ENCODE measurements around the gene KLHDC9. TPM values are rescaled to one million over a fixed set of nuclear protein-coding genes. Genes with fewer than 3 reads are reported as not detected.
A peak's percentile ranks its signal among the peaks of the same experiment; 100 is the strongest.

The KLHDC9 gene
- total RNA-seq, 1 donor from 2014 or later = 14.3 TPM

DNA sequence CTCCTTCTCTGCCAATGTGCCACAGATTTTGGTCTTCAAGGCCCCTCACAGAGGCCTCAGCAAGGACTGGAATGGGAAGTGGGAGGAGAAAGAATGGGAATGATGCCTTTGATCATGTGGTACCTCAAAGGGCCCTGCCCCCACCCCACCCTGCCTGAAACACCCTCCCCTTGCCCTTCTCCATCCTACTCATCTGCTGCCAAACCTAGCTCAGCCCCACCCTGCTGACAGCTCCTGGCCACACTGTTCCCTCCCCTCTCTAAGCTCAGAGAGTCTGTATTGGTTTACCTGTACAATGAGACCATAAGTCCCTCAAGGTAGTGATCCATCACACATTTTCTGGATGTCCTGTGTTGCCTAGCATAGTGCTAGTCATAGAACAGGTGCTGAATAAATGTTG, 21.8 kb upstream of the KLHDC9 start:
- no peak for DNase-seq (ENCODE audit: low spot score)

DNA sequence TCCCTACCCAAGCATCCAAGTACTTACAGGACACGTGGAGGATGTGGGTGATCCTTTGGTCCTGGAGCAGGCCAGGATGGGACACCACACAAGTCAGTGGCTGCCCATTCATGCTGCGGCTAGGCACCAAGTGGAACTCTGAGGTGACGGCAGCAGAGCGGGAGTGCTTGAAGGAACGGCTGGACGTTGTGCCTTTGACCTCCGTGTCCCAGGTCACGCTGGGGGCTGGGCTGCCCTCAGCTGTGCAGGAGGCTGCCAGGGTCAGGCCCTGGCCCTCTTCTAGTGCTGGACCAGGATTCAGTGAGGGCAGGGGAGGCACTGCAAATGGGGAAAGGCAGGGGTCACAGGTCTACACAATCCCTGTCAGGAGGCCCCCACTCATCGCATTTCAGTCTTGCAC, 20.7 kb upstream of the KLHDC9 start:
- DNase-seq (ENCODE audit: low spot score) = no peak

GRCh38 chr1:161079436-161080110, 18.6 kb upstream of the KLHDC9 start:
- no peak for DNase-seq (ENCODE audit: low spot score)

DNA sequence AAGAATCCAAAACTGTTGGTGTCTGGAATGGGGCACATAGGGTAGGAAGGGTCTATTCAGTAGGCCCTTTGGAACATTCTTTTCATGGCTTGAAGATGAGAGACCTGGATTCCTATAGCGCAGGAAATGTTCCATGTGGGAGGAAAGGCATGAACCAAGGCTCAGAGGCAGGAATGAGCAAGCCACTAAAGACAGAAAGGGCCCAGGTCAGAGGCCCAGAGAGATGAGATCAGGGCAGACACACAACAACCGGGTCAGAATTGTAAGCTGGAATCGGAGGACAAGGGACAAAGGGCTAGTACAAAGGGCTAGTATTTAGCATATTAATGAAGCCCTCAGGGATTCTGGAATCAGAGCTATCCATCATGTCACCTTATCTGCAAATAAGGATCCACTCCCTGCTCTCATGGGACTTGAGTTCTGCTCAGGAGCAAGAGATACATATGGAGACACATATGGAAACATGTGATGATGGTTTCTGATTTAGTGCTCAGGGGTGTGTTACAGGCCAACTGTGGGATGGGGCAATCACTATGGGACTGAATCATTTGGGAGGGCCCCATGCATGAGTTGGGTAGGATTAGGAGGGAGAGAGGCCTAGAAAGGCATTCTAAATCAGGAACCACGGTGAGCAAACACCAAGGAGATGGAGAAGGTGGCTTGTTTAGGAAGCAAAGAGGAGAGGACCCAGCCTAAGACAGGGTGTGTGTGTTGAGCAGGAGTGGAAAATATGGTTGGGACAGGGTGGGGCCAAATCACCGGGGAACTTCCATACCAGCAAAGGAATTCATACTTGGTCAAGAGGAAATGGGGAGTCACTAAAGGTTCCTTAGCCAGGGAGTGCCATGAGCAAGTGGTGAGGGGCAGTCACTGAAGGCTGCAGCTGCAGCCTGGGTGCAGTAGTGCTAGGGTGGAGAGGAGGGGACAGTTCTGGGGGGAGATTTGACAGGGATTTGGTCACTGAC, 17.4 kb upstream of the KLHDC9 start:
- no peak for DNase-seq (ENCODE audit: low spot score)

DNA sequence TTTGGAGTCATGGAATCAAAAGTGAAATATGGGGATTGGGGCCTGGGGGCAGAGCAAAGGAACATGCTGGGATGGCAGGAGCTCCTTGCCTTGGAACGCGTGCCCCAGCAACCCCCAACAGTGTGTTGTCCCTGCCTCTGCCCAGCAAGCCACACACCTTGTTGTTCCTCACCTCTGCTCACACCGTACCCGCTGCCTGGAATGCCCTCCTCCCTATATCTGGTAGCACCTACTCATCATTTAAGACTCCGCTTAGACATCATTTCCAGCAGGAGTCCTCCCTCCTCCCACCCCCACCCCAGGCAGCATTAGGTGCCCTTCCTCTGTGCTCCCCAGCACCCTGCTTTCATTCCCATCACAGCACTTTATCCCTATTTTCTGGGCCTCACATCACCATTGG, 16.6 kb upstream of the KLHDC9 start:
- DNase-seq (ENCODE audit: low spot score) = no peak

DNA sequence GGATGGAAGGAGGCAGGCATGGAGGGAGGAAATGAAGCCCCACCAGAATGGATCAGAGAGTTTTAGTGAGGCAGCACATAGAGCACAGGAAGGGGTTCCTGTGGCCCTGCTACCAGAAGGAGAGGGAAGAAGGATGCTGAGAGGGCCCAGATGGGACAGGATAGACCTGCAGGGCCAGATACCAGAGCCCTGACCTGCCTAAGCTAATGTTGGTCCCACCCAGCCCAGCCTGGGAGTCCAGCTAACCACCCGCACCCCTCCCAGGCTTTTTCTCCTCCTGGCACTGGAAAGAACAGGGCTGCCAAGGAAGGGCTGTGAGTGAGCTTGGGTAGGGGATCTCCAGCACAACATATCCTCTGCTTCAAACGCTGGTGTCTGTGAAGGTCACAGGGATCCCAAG, 15.7 kb upstream of the KLHDC9 start:
- DNase-seq (ENCODE audit: low spot score) = no peak

DNA sequence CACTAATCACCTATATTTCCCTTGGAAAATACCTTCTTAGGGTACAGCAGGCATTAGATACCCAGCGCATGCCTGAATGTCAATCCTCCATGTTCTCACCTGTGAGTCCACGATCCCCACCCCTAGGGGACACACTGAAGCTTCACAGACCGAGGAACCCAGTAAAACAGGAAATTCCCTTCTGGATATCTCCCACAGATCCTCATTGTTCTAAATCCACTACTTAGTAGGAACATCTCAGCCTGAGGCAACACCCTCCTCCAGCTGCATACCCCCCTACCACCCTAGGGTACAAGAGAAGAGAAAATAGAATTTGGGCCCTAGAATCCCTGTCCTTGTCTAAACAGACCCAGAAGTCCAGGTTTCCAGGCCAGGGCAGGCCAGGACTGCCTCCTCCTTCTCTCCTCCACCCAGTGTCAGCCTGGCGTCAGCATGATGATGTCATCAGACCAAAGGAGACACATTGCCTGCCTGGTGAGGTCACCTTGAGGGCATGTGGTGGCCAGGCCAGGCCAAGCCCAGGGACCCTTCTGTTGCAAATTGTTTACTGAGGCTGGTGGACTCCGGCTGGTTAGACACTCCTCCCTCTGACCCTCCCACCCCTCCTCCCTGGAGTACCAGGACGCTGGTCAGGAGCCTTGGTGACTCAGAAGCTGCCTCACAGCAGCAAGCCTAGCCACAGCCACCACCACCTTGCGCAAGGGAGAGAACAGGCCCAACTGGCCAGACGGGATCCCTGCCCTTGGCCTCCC, 15.0 kb upstream of the KLHDC9 start:
- peak; percentile 90 for DNase-seq (ENCODE audit: low spot score)

DNA sequence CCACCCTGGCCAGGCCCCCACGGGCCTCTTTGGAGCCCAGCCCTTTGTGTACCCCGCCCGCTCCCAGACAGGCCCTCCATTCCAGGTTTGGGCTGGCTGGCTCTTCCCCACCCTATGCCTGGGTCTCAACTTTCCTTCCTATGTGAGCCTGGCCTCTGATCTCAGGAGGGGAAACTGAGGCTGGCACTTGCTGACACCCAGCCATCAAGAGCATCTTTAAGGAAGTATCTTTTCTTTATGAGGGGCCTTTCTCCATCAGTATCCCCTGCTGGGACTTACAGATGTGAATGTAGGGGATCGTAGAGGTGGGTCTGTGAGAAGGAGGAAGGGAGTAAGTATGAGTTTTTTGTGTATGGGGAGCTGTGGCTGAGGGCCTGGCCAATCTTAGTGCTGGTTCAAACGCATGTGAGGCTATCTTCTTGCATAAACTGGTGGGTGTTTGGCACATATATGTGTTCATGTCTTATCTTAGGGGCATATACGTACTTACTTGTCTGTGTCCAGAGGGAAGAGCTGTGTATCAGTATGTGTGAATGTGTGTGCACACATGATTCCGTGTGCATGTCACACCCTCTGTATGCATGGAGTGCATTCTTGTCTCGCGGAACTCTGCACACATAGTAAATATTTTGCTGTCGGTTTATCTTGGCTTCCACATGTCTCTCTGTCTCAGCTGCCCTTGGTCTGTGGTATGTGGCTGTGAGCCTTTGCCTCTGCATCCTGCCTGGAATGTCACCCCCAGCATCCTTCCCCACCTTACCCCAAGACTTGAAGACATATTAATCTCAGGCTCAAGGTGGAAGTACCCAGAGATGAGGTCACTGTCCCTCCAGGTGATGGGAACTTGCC, 14.2 kb upstream of the KLHDC9 start:
- DNase-seq (ENCODE audit: low spot score) = no peak

DNA sequence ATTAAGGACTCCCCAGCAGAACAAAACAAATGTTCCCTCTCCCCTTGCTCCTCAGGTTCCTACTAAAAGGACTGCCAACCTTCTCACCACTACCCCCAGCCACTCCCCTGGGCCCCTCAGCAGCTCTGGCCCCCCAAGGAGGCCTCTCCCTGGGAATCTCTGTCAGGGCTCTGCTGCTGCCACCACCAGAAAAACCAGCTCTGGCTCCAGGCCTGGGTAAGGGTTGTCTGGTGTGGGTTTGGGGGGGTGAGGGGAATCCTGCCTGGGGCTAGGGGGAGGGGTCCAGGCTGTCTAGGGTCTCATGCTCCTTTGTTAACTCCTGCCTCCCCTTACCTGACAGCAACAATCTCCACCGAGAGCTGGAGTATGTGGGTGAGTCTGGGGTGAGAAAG, 13.6 kb upstream of the KLHDC9 start:
- DNase-seq (ENCODE audit: low spot score) = no peak

DNA sequence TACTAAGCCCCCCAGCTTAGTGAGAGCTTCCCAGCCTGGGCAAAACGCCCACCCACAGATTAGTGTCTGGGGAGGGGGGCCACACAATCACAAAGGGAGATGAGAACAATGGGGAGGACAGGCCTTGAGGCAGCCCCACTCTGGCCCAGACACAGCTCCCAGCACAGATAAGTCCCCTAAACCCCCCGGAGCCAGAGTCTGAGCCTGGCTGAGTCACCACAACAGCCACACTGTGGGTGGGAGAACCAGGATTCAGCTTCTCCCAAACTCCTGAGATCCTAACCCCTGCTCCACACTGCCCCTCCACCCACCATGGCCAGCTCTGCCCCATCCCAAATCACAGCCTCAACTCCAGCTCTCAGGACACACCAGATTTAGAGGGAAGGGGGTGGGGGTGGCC, 13.0 kb upstream of the KLHDC9 start:
- no peak for DNase-seq (ENCODE audit: low spot score)

GRCh38 chr1:161086457-161086856, 11.7 kb upstream of the KLHDC9 start:
- no peak for DNase-seq (ENCODE audit: low spot score)

DNA sequence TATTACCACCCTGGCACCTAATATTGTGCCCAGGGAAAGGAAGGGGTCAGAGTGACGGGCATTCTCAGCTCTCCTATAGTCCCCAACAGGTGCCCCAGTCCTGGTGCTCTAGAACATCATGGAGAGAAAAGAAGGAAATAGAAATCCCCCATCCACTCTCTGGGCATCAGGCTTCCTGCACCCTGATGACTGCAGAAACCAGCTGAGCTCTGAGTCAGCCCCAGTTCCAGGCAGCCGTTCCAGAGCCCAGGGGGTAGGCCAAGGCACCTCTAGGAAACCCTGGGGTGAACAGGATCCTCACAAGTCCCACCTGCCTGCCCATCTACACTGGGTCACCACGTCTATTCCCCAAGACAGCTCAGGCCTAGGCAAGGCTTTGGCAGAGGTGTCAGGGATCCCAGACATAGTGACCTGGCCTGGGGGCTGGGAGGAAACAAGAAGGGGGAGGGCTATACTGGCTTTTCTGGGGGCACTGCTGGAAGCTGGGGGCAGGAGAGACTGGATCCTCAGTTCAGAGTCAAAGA, 9.5 kb upstream of the KLHDC9 start:
- DNase-seq (ENCODE audit: low spot score) = no peak

DNA sequence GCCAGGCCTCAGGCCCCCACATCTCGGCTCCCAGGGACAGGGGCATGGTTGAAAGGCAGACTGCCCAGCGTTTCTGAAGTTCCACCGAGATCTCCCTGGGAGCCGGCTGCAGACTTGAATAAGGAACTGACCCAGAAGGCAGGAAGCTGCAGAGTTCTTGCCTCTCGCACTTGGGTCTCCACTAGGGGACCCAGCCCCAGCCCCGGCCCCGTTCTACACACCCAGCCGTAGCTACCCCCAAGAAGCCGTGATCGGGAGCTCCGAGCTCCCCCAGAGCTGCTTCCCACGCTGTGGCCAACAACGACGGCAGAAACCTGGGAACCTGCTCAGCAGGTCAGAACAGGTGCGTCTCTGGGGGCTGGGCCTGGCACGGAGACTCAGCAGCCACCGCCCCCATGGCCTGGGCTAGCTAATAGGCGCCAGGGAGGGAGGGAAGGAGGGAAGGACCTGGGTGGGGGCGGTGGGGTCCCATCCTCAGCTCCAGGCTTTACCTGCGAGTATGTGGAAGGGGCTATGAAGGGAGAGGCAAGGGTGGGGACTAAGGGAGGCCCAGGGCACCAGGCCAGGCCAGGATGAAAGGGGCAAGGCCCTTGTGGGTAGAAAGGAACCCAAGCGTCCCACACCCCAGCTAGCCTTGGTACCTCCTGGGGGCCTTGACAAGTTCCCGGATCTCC, 8.8 kb upstream of the KLHDC9 start, which contains the start of gene NECTIN4:
NECTIN4 (minus strand) TSS at position 308 of the 674 bp plus-strand sequence; CDS start at position 46, 262 bp downstream.
- DNase-seq (ENCODE audit: low spot score) = peak; percentile 74

- no peak for DNase-seq (ENCODE audit: low spot score)
Measured at GRCh38 chr1:161089938-161090337, 8.2 kb upstream of the KLHDC9 start.

DNA sequence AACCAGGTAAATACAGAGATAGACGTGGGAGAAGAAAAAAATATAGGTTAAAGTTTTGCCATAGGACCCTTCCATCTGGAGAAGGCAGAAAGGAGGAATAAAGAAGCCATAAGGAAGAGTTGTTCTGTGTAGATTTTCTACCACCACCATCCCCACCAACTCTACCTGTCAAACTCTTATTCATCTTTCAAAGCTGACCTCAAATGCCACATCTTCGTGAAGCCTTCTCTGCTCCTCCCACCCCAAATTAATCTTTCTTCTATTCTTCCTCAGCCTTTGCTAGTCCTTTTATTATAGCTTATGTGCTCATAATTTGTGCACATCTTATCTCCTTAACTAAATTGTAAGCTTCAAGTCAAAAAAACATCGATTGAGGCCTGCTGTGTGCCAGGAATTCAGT, 7.5 kb upstream of the KLHDC9 start:
- DNase-seq (ENCODE audit: low spot score) = no peak

DNA sequence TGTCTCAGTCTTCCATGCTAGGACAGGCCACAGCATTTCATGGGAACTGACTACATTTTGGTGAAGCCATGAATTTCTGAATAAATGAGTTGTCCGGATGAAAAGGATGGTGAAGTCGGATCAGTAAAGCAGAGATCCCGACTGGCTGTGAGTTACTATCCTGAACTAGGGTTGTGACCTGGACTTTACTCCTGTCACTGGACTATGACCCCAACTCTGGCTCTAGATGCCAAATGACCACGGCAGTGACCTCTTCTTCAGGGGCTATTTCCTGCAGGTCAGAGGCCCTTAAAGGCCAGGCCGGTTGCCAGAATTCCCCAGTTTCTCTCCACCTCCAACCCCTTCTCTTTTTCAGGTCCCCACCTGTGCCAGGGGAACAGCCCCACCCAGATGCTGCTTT, 7.1 kb upstream of the KLHDC9 start:
- DNase-seq (ENCODE audit: low spot score) = no peak

GRCh38 chr1:161091796-161092507, 6.2 kb upstream of the KLHDC9 start:
- DNase-seq (ENCODE audit: low spot score) = no peak

GRCh38 chr1:161092621-161093028, 5.5 kb upstream of the KLHDC9 start:
- DNase-seq (ENCODE audit: low spot score) = no peak

DNA sequence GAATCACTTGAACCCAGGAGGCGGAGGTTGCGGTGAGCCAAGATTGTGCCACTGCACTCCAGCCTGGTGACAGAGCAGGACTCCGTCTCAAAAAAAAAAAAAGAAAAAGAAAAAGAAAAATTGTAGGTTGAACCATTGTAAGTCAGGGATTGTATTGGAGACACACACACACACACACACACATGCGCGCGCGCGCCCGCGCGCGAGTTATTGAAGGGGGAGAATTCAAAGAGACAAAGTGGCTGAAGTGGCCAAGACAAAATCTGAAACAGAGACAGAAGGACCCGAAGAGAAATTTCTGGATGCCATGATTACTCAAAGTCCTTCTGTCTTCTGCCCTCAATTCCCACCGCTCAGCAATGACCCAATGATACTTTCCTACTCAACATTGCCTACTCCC, 3.7 kb upstream of the KLHDC9 start:
- no peak for DNase-seq (ENCODE audit: low spot score)

DNA sequence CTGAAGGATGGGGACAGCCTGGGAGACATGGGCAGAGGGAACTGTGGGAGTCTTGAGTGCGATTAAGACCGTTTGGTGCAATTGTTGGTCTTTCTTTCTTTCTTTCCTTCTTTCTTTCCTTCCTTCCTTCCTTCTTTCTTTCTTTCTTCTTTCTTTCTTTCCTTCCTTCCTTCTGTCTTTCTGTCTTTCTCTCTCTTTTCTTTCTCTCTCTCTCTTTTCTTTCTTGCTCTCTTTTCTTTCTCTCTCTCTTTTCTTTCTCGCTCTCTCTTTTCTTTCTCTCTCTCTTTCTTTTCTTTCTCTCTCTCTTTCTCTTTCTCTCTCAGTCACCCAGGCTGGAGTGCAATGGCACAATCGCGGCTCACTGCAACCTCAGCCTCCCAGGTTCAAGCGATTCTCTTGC, 2.9 kb upstream of the KLHDC9 start:
- no peak for DNase-seq (ENCODE audit: low spot score)

All from mucosa of gallbladder (tissue), 1 donor.